NB4 (cell line): ENCODE results near the gene MYO16.

Experiments used
- DNase-seq: peaks from one replicate; pipeline ENCODE4 v3.0.0; 2010; ENCODE audit warnings: low read depth
- H3K4me3 ChIP-seq: one replicate; pipeline ENCODE4 v1.5.1; 2011; ENCODE audit warnings: mild to moderate bottlenecking, low read depth, low read length, moderate library complexity
- MYC ChIP-seq: IDR thresholded peaks from 2 replicates; pipeline ENCODE4 v1.6.1; 2011; ENCODE audit warnings: low read depth, low read length
- POLR2A ChIP-seq: IDR thresholded peaks from 2 replicates; pipeline ENCODE4 v1.6.1; 2011; ENCODE audit warnings: mild to moderate bottlenecking; ENCODE audit not compliant: insufficient read length; ENCODE audit errors: extremely low read depth
- TF ChIP-seq, protein P1 (sequence below): IDR thresholded peaks from 2 replicates; pipeline ENCODE4 v1.6.1; 2011; ENCODE audit warnings: low read depth, low read length
- TF ChIP-seq, protein P2 (sequence below): IDR thresholded peaks from one replicate; pipeline ENCODE4 v1.5.1; 2012; ENCODE audit warnings: low read depth, low read length

The MYO16 gene

DNA sequence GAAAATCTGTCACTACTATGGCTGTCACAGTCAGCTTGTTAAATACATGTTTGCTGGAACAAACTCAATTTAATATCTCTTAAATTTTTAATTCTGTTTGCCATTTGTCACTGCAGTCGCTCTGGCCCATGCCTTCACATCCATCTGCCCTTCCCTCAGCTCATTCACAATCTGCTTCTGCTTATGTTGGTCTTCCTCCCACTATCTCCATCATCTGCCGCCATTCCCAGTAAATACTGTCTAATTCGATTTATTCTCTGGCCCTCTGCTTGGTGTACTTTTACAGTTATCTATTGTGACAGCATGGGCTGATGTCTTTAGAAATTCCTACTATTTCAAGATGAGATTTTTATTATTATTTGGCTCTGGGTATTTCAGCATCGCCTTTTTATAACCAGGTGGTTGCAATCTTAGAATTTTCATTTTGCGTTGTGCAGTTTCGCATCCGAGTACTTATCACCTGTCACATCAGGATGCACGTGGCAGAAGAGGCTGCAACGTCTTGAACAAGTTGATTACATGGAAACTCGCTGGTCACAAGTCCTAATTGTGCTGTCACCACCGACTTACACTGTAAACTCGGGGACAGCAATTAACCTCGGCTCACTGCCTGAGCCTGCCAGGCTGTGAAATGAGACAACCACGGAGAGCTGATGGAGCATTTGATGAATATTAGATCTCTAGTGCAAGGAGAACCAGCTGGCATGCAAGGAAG is 158.4 kb downstream of the MYO16 start:
- no peak overlapping the region for H3K4me3 ChIP-seq
- no peak for DNase-seq

DNA sequence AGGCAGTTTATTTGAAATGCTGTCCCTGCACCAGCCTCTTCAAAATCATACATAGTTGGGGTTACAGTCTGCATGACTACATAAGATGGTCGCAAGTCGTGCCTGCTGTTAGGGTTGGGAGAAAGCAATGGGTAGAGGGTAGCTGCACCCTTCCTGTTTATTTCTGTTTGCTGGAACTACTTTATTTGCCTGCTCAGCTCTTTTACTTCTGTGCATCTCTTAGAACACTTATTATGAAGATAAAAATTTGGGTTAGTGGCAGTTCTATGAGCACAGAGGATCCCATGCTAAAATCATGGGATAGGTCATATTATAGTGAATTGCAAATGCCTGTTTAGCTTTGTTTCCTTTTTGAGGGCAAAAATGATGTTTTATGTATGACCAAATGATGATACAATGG is 160.1 kb downstream of the MYO16 start:
- TF ChIP-seq MYC (no peak), POLR2A (no peak)
- TF ChIP-seq, protein P1, sequence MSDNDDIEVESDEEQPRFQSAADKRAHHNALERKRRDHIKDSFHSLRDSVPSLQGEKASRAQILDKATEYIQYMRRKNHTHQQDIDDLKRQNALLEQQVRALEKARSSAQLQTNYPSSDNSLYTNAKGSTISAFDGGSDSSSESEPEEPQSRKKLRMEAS, result no peak
- TF ChIP-seq, protein P2, sequence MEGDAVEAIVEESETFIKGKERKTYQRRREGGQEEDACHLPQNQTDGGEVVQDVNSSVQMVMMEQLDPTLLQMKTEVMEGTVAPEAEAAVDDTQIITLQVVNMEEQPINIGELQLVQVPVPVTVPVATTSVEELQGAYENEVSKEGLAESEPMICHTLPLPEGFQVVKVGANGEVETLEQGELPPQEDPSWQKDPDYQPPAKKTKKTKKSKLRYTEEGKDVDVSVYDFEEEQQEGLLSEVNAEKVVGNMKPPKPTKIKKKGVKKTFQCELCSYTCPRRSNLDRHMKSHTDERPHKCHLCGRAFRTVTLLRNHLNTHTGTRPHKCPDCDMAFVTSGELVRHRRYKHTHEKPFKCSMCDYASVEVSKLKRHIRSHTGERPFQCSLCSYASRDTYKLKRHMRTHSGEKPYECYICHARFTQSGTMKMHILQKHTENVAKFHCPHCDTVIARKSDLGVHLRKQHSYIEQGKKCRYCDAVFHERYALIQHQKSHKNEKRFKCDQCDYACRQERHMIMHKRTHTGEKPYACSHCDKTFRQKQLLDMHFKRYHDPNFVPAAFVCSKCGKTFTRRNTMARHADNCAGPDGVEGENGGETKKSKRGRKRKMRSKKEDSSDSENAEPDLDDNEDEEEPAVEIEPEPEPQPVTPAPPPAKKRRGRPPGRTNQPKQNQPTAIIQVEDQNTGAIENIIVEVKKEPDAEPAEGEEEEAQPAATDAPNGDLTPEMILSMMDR, result no peak
- H3K4me3 ChIP-seq, result no peak overlapping the region
- no peak for DNase-seq

More for the DNA sequence above, 158.4 kb downstream of the MYO16 start:
- TF ChIP-seq POLR2A (no peak), MYC (no peak)
- TF ChIP-seq, protein P2, result no peak
- TF ChIP-seq, protein P1, result no peak

DNA sequence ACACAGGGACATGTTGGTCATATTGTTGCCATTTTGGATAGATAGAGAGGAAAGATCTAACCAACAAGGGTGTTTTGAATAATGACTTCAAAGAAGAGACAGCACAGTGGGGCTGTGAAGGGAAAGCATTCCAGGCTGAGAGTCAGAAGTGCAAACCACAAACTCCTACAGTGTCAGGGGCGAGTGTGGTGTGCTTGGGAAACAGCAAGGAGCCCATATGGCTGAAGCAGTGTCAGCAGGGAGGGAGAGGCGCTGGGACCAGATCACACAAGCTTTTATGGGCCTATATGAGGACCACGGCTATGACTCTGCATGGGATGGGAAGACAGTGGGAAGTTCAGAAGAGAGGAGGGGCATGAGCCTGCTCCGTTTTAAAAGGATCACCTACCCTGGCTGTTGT is 166.4 kb downstream of the MYO16 start:
- no peak for DNase-seq
- TF ChIP-seq POLR2A (no peak), MYC (no peak)
- TF ChIP-seq, protein P2, result no peak
- TF ChIP-seq, protein P1, result no peak
- H3K4me3 ChIP-seq, result no peak overlapping the region

DNA sequence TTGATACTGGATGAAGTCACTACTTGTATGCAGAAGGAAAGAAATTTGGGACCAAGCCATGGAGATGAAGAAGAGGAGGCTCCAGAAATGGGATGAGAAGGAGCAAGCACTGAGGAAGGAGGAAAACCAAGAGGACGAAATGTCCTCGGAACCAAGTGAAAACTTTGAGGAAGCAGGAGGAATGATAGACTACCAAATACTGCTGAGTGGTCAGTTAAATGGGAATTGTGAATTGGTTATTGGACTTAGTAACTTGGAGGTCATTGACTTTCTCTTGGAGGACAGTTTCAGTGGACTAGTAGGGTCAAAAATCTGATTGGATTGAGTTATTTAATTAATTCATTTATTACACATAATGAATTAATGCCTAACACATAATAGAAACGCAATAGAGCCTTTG is 167.9 kb downstream of the MYO16 start:
- no peak for DNase-seq
- H3K4me3 ChIP-seq, result no peak overlapping the region
- TF ChIP-seq POLR2A (no peak), MYC (no peak)
- TF ChIP-seq, protein P2, result no peak
- TF ChIP-seq, protein P1, result no peak

DNA sequence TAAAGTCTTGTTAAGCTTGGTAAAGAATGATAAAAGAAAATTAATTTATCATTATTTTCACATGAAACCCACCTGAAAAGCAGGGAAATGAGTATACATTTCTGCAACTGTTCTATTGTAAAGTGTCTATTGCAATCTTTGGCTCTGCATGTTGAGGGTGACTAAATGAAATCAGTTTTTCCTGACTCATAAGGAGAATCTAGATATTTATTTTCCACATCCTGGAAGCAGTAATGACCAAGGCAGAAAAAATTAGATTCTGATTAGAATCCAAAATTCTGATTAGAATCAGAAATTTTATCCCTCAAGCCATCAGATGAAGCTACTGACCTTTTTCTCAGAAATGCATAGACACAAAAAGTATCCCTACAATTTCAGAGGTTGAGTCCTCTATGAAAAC is 178.4 kb downstream of the MYO16 start:
- DNase-seq, result no peak
- TF ChIP-seq, protein P1, result no peak
- TF ChIP-seq MYC (no peak), POLR2A (no peak)
- TF ChIP-seq, protein P2, result no peak
- H3K4me3 ChIP-seq, result no peak overlapping the region
